ENCODE results near the gene ATP10D. TPM values are rescaled to one million over a fixed set of nuclear protein-coding genes. Genes with fewer than 3 reads are reported as not detected.

Gene ATP10D
- 65.5 and 76.9 TPM in 2 replicates for total RNA-seq

GRCh38 chr4:47485047-47485692, at the start of gene ATP10D:
Gene ATP10D, plus strand, starts transcription at chr4:47485275. Its CDS starts 27,266 bp downstream, at chr4:47512541.

DNA sequence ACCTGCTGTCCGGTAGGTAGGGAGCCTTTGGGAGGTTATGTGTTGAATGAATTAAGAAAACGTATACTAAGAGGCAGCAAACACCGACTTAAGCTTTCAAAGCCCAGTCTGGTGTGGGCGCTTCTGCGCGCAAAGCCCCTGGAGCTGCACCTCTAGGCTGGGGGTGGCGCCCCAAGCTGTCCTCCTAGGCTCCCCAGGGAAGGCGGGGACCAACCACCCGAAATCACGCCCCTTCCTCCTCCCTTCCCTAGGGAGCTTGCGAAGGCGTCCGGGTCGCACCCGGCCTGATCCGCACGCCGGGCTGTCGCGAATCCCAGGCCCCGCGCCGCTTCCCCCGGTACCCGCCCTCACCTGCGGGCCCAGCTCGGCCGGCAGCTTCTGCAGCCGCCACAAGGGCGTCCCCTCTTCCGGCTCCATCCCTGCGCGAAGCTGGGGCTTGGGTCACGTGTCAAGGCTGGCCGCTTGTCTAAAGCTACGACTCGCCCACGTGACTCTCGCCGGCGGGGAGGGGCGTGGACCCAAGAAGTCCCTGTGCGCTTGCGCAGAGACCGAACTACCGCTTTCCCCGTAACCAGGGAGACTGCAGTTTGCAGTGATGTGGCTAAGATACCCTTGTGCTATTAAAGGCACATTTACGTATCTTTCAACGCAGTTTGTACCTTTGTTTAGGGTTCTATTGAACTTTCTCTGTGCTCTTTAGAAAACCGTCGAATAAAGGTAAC, 21.7 kb upstream of the ATP10D start, which contains the start of gene COMMD8:
Gene COMMD8 (minus strand): TSS at position 468 of the 722 bp plus-strand sequence. CDS start 51 bp downstream, at position 417.

Other genes starting within 250 kb of the ATP10D start
- gene COMMD8, start 21.6 kb upstream of the ATP10D start, total RNA-seq = 22.8 and 36.9 TPM in 2 replicates

All from placental epithelial cell (primary cell).